HepG2 (cell line): ENCODE results near the gene STAG3.

Experiments
- CREM ChIP-seq, 2 experiments: sonication (generic) in 1 of 2; formaldehyde crosslinking in 1 of 2; IDR thresholded peaks; 2 replicates each; pipeline versions ENCODE4 v1.4.0 to v1.6.1; 2016 to 2020; ENCODE audit warnings: antibody characterized with exemption in 1 of 2, mild to moderate bottlenecking in 1 of 2, missing genetic modification reagents in 1 of 2
- HDAC2 ChIP-seq: sonication (generic); formaldehyde crosslinking; IDR thresholded peaks from 2 replicates; pipeline ENCODE4 v1.4.0; 2020; ENCODE audit warnings: missing genetic modification reagents
- MAZ ChIP-seq, 2 experiments: sonication (generic) in 1 of 2; formaldehyde crosslinking in 1 of 2; IDR thresholded peaks; 2 replicates each; pipeline versions ENCODE4 v1.5.0 to v1.6.1; 2012 to 2020; ENCODE audit warnings: low read depth in 2 of 2, mild to moderate bottlenecking in 2 of 2, borderline replicate concordance in 1 of 2, improper control_type of control experiment in 1 of 2, low read length in 1 of 2, missing genetic modification reagents in 1 of 2, moderate library complexity in 1 of 2
- SIN3A ChIP-seq: IDR thresholded peaks from 2 replicates; pipeline ENCODE4 v1.6.1; 2011; ENCODE audit warnings: low read depth, mild to moderate bottlenecking, control low read depth, low read length, borderline replicate concordance
- TBX3 ChIP-seq: fragments of 450-650 bp; IDR thresholded peaks from 2 replicates; pipeline ENCODE4 v1.6.1; 2017; ENCODE audit warnings: antibody characterized with exemption, mild to moderate bottlenecking, inconsistent platforms, borderline replicate concordance
- ZBTB7A ChIP-seq: sonication (generic); formaldehyde crosslinking; IDR thresholded peaks from 2 replicates; pipeline ENCODE4 v1.8.0; 2022; ENCODE audit warnings: mild to moderate bottlenecking, missing genetic modification reagents
- ZNF501 ChIP-seq: sonication (generic); formaldehyde crosslinking; IDR thresholded peaks from 2 replicates; pipeline ENCODE4 v1.5.1; 2020; ENCODE audit warnings: mild to moderate bottlenecking, moderate library complexity, missing genetic modification reagents

DNA sequence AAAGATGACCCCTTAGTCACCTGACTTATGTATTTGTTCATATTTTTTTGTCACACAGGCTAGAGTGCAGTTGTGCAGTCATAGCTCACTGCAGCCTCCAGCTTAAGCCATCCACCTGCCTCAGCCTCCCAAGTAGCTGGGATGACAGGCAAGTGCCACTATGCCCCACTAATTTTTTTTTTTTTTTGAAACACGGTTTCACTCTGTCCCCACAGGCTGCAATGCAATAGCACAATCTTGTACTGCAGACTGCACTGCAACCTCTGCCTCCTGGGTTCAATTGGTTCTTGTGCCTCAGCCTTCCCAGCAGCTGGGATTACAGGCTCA, 49.1 kb upstream of the STAG3 start:
- TF ChIP-seq HDAC2 (CRISPR knock-in tag), result no peak
- no peak for TF ChIP-seq TBX3
- no peak for TF ChIP-seq MAZ (IDR thresholded peaks at IDR 0.05; ENCODE audit: borderline replicate concordance, low read depth, low read length)
- TF ChIP-seq MAZ (CRISPR knock-in tag; IDR thresholded peaks at IDR 0.05; ENCODE audit: low read depth), result no peak
- TF ChIP-seq SIN3A, result no peak
- no peak for TF ChIP-seq ZNF501
- no peak for TF ChIP-seq ZBTB7A (CRISPR knock-in tag)
- TF ChIP-seq CREM (IDR thresholded peaks at IDR 0.05), result no peak
- no peak for TF ChIP-seq CREM (CRISPR knock-in tag; IDR thresholded peaks at IDR 0.05)
